Smooth muscle cell (in vitro differentiated cells): Measurements from ENCODE around the gene GRK6. TPM values are rescaled to one million over a fixed set of nuclear protein-coding genes. Genes with fewer than 3 reads are reported as not detected.

Source experiments
- DNase-seq: peaks from one replicate; lab custom pipeline; 2025; ENCODE audit not compliant: unreplicated experiment; lab: John Stamatoyannopoulos, UW
- H2AFZ ChIP-seq: fragments of 200-600 bp; sonication (generic); 2 replicates; pipeline ENCODE4 v1.6.0; 2016; ENCODE audit warnings: antibody characterized with exemption, low read depth, mild to moderate bottlenecking
- H3F3A ChIP-seq: fragments of 200-600 bp; sonication (generic); 2 replicates; pipeline ENCODE4 v1.6.0; 2017; ENCODE audit warnings: antibody characterized with exemption, low read depth
- H3K27ac ChIP-seq: fragments of 200-600 bp; sonication (generic); 2 replicates; pipeline ENCODE4 v1.5.1; 2016; ENCODE audit warnings: low read depth, mild to moderate bottlenecking
- H3K27me3 ChIP-seq: fragments of 200-600 bp; sonication (generic); 2 replicates; pipeline ENCODE4 v1.6.1; 2016; ENCODE audit warnings: low read depth, mild to moderate bottlenecking
- H3K36me3 ChIP-seq: fragments of 200-600 bp; sonication (generic); 2 replicates; pipeline ENCODE4 v1.5.1; 2016; ENCODE audit warnings: low read depth
- H3K4me1 ChIP-seq: fragments of 200-600 bp; sonication (generic); 2 replicates; pipeline ENCODE4 v1.5.1; 2016; ENCODE audit warnings: low read depth
- H3K4me2 ChIP-seq: fragments of 200-600 bp; sonication (generic); 2 replicates; pipeline ENCODE4 v1.6.0; 2016; ENCODE audit warnings: mild to moderate bottlenecking
- H3K4me3 ChIP-seq: fragments of 200-600 bp; sonication (generic); 2 replicates; pipeline ENCODE4 v1.5.1; 2016; ENCODE audit warnings: mild to moderate bottlenecking
- H3K79me2 ChIP-seq: fragments of 200-600 bp; sonication (generic); 2 replicates; pipeline ENCODE4 v1.6.0; 2016; ENCODE audit warnings: low read depth, mild to moderate bottlenecking
- H3K9ac ChIP-seq: fragments of 200-600 bp; sonication (generic); 2 replicates; pipeline ENCODE4 v1.6.0; 2016; ENCODE audit warnings: low read depth
- H3K9me3 ChIP-seq: fragments of 200-600 bp; sonication (generic); replicated peaks from 2 replicates; pipeline ENCODE4 v1.5.1; 2016; ENCODE audit warnings: low read depth
- H4K20me1 ChIP-seq: fragments of 200-600 bp; sonication (generic); 2 replicates; pipeline ENCODE4 v1.6.0; 2016; ENCODE audit warnings: low read depth
- WGBS: methylation state at CpG from one replicate; pipeline ENCODE4 v1.1.7; 2016; ENCODE audit warnings: low lambda C conversion rate; 5-methylcytosine and 5-hydroxymethylcytosine counted together
- polyA plus RNA-seq: library from polyadenylated mRNA; unstranded; fragments of >200 nt; fragmentation: Nextera tagmentation; extraction: Ambion mirVana; gene quantifications from 2 replicates; pipeline ENCODE4 v1.2.1, GENCODE V29; 2016
- total RNA-seq: library from RNA; depleted of rRNA; stranded (reverse); fragments of >200 nt; gene quantifications from 2 replicates; pipeline ENCODE4 v1.2.3, GENCODE V29; 2014
- TF ChIP-seq, protein P1 (sequence below): fragments of 200-600 bp; sonication (generic); IDR thresholded peaks from 2 replicates; pipeline ENCODE4 v1.5.1; 2017; ENCODE audit warnings: borderline replicate concordance, mild to moderate bottlenecking, antibody characterized with exemption; ENCODE audit not compliant: insufficient read depth, poor library complexity, severe bottlenecking

Gene GRK6
- total and polyA plus RNA-seq, 2 experiments from 2014 or later = 20.8 to 28.5 TPM

DNA sequence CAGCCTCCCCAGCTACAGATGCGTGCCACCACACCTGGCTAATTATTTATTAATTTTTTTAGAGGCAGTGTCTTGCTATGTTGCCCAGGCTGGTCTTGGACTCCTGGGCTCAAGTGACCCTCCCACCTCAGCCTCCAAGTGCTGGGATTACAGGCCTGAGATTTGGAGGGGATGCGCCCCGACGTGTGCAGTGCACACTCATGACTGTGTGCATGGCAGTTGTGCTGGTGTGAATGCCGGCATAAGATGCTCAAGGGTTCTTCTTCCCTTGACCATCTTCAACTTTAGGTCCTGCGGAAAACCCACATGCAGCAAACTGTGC, 45.7 kb upstream of the GRK6 start:
- H4K20me1 ChIP-seq = no peaks in the 10 kb centered on the region
- H3K4me1 ChIP-seq = no peaks in the 10 kb centered on the region
- DNase-seq = no peak
- H3K9me3 ChIP-seq = no peaks in the 10 kb centered on the region
- H3K9ac ChIP-seq = no peak overlapping the region
- H3K79me2 ChIP-seq = no peaks in the 10 kb centered on the region
- H3K4me2 ChIP-seq = no peak overlapping the region
- WGBS = 95% methylated on average over 6 of the region's 6 CpGs
- H2AFZ ChIP-seq = no peak overlapping the region
- no peaks in the 10 kb centered on the region for H3K36me3 ChIP-seq
- no peaks in the 10 kb centered on the region for H3F3A ChIP-seq
- H3K27me3 ChIP-seq = no peaks in the 10 kb centered on the region
- no peak overlapping the region for H3K27ac ChIP-seq
- no peak overlapping the region for H3K4me3 ChIP-seq
- TF ChIP-seq, protein P1, sequence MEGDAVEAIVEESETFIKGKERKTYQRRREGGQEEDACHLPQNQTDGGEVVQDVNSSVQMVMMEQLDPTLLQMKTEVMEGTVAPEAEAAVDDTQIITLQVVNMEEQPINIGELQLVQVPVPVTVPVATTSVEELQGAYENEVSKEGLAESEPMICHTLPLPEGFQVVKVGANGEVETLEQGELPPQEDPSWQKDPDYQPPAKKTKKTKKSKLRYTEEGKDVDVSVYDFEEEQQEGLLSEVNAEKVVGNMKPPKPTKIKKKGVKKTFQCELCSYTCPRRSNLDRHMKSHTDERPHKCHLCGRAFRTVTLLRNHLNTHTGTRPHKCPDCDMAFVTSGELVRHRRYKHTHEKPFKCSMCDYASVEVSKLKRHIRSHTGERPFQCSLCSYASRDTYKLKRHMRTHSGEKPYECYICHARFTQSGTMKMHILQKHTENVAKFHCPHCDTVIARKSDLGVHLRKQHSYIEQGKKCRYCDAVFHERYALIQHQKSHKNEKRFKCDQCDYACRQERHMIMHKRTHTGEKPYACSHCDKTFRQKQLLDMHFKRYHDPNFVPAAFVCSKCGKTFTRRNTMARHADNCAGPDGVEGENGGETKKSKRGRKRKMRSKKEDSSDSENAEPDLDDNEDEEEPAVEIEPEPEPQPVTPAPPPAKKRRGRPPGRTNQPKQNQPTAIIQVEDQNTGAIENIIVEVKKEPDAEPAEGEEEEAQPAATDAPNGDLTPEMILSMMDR = no peak

DNA sequence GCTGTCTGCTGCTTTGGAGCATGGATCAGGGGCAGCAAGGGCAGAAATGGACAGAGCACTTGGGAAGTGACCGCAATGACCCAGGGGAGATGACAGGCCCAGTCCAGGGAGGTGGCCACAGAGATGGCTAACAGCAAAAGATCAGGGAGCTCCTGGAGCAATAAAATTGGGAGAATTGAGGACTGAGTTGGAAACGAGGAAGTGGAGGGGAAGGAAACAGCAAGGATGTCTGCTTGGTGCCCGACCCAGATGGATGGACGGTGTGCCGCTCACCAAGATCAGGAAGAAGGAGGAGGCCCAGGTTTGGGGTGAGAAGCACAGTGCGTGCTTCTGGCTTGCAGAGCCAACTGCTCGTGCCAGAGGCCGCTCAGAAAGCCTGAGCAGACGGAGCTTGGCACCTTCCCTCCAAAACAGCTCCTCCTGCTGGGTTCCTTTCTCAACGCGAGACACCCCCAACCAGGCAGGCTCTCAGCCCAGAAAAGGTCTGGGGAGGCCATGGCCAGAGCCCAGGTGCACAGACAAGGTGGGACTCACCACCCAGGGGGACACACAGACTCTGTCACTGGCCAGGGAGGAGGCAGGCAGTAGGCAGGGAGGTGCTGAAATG, 44.0 kb upstream of the GRK6 start:
- no peaks in the 10 kb centered on the region for H3K9me3 ChIP-seq
- DNase-seq = no peak
- TF ChIP-seq, protein P1 = no peak
- no peak overlapping the region for H3K9ac ChIP-seq
- H3K27me3 ChIP-seq = no peaks in the 10 kb centered on the region
- H3K79me2 ChIP-seq = no peaks in the 10 kb centered on the region
- WGBS = 70% methylated on average over 11 of the region's 11 CpGs
- H3K4me2 ChIP-seq = no peak overlapping the region
- no peak overlapping the region for H3K27ac ChIP-seq
- no peak overlapping the region for H3K4me3 ChIP-seq
- H2AFZ ChIP-seq = no peak overlapping the region
- H3K4me1 ChIP-seq = no peaks in the 10 kb centered on the region
- H3K36me3 ChIP-seq = no peaks in the 10 kb centered on the region
- no peaks in the 10 kb centered on the region for H4K20me1 ChIP-seq
- H3F3A ChIP-seq = no peaks in the 10 kb centered on the region

DNA sequence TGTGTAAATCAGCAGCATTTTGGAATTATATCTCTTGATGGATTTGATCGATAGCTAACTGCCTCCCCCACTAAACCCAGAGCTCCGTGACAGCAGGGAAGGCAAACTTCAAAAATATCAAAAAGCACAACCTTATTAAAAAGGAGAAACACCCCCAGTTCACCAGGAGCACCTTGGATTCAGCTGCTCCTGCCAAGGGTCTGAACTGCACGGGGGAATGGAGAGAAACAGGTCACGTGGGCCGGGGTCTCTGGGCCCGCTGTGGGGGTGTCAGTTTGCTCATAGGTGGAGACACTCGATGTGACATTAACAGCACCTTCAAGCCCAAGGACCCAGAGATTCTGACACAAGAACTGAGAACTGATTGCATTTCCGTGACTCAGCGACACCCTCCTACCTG, 43.3 kb upstream of the GRK6 start:
- Histone ChIP-seq H4K20me1 (no peaks in the 10 kb centered on the region), H3K9me3 (no peaks in the 10 kb centered on the region), H3K36me3 (no peaks in the 10 kb centered on the region), H3K9ac (no peak overlapping the region), H3K4me2 (no peak overlapping the region), H2AFZ (no peak overlapping the region), H3K79me2 (no peaks in the 10 kb centered on the region), H3K4me3 (no peak overlapping the region), H3K4me1 (no peaks in the 10 kb centered on the region), H3K27me3 (no peaks in the 10 kb centered on the region), H3K27ac (no peak overlapping the region), H3F3A (peaks cover under 1% of the 10 kb centered on the region)
- 95% methylated on average over 9 of the region's 9 CpGs for WGBS
- DNase-seq = no peak
- TF ChIP-seq, protein P1 = no peak

DNA sequence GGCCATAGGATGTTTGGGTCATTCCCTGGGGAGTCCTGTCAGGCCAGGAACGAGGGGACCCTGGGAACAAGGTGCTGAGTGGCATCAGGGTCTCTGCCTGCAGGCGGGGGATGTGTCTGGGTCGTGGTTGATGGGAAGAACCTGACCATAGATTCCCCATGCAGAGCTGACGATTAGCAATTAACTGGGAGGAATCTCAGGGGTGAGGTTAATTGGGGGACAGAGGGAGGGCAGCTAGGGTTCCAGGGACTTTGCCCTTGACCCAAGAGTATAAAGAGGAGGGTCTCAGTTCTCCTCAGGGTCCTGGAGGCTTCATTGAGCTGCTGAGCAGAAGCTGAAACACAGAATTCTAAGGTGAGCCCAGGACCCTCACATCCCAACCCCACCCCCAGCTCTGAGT, 42.3 kb upstream of the GRK6 start, which contains the start of gene SLC34A1:
SLC34A1 (plus strand) TSS at position 301 of the 400 bp plus-strand sequence. CDS start 1,308 bp downstream, outside the sequence.
- H3K4me3 ChIP-seq = no peak within 1 kb of the TSS
- H3K9me3 ChIP-seq = no peaks in the 10 kb centered on the region
- H3K79me2 ChIP-seq = no peaks in the 10 kb centered on the region
- DNase-seq = no peak
- H3K9ac ChIP-seq = no peak within 1 kb of the TSS
- no peak within 1 kb of the TSS for H3K27ac ChIP-seq
- H3K4me1 ChIP-seq = no peaks in the 10 kb centered on the region
- no peak within 1 kb of the TSS for H2AFZ ChIP-seq
- 75% methylated on average over 4 of the region's 4 CpGs for WGBS
- no peak within 1 kb of the TSS for H3K4me2 ChIP-seq
- no peaks in the 10 kb centered on the region for H3K36me3 ChIP-seq
- peaks cover 10% of the 10 kb centered on the region for H3F3A ChIP-seq
- TF ChIP-seq, protein P1 = no peak
- no peaks in the 10 kb centered on the region for H4K20me1 ChIP-seq
- H3K27me3 ChIP-seq = no peaks in the 10 kb centered on the region
